GM12891 (cell line): Measurements from ENCODE around the gene ALDH3B2.

Source experiments
- POLR2A ChIP-seq: IDR thresholded peaks from 2 replicates; pipeline ENCODE4 v1.6.1; 2011; ENCODE audit warnings: low read depth, low read length, control low read depth
- POLR2AphosphoS5 ChIP-seq: IDR thresholded peaks from 2 replicates; pipeline ENCODE4 v1.6.1; 2011; ENCODE audit warnings: low read depth, low read length, control low read depth
- SPI1 ChIP-seq: IDR thresholded peaks from 2 replicates; pipeline ENCODE4 v1.6.1; 2011; ENCODE audit warnings: low read depth, low read length, control low read depth
- TAF1 ChIP-seq: IDR thresholded peaks from 2 replicates; pipeline ENCODE4 v1.6.1; 2011; ENCODE audit warnings: low read depth, low read length, control low read depth

DNA sequence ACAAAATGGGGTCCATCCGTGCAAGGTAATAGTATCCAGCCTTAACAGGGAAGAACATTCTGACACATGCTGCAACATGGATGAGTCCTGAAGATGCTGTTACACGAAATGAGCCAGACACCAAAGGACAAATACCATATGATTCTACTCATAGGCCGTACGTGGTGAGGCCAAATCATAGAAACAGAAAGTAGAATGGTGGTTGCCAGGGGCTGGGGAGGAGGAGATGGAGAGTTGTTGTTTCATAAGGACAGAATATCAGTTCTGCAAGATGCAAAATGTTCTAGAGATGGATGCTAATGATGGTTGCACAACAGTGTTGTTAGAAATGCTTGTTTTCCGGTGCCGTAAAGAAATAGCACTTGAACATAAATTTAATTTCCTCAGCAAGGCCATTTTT, 37.5 kb downstream of the ALDH3B2 start:
- no peak for TF ChIP-seq POLR2A
- TF ChIP-seq SPI1, result no peak
- no peak for TF ChIP-seq TAF1
- TF ChIP-seq POLR2AphosphoS5, result no peak
